ENCODE measurements around the gene ZNF423.
"Not testable (repeated sequence)": the region's sequence is repeated elsewhere in the genome, so short reads cannot be mapped to it uniquely, and the experiment has no call there.

ZNF423 gene

GRCh38 chr16:49575346-49576172, 280.4 kb downstream of the ZNF423 start:
- no peak for DNase-seq

- DNase-seq, result no peak
Measured at GRCh38 chr16:49574826-49575225, 281.1 kb downstream of the ZNF423 start.

- no peak for DNase-seq
Measured at GRCh38 chr16:49567950-49568349, 288.0 kb downstream of the ZNF423 start.

- DNase-seq, result no peak
Measured at GRCh38 chr16:49566432-49566831, 289.5 kb downstream of the ZNF423 start.

- no peak for DNase-seq
Measured at GRCh38 chr16:49564496-49565229, 291.2 kb downstream of the ZNF423 start.

GRCh38 chr16:49563666-49564065, 292.2 kb downstream of the ZNF423 start:
- DNase-seq, result no peak

GRCh38 chr16:49562894-49563293, 293.0 kb downstream of the ZNF423 start:
- DNase-seq, result not testable (repeated sequence)

GRCh38 chr16:49562228-49562627, 293.7 kb downstream of the ZNF423 start:
- DNase-seq, result peak in 1 of 3 experiments; percentile 10

- no peak for DNase-seq
Measured at GRCh38 chr16:49560004-49560830, 295.7 kb downstream of the ZNF423 start.

GRCh38 chr16:49559242-49559641, 296.7 kb downstream of the ZNF423 start:
- no peak for DNase-seq

GRCh38 chr16:49558451-49558850, 297.5 kb downstream of the ZNF423 start:
- DNase-seq, result no peak

- DNase-seq, result peak; percentile 65 to 93 (median 83)
Measured at GRCh38 chr16:49556606-49557446, 299.1 kb downstream of the ZNF423 start.

GRCh38 chr16:49556249-49556605, 299.7 kb downstream of the ZNF423 start:
- DNase-seq, result peak in 1 of 3 experiments; percentile 21

GRCh38 chr16:49554681-49555080, 301.2 kb downstream of the ZNF423 start:
- no peak for DNase-seq

GRCh38 chr16:49552313-49552928, 303.5 kb downstream of the ZNF423 start:
- DNase-seq, result no peak

GRCh38 chr16:49550666-49551065, 305.2 kb downstream of the ZNF423 start:
- DNase-seq, result no peak

- no peak for DNase-seq
Measured at GRCh38 chr16:49550140-49550539, 305.8 kb downstream of the ZNF423 start.

- peak in 2 of 3 experiments; percentile 43 to 85 for DNase-seq
Measured at GRCh38 chr16:49548325-49548970, 307.5 kb downstream of the ZNF423 start.

GRCh38 chr16:49547448-49547847, 308.5 kb downstream of the ZNF423 start:
- DNase-seq, result peak; percentile 64 to 94 (median 76)

- DNase-seq, result no peak
Measured at GRCh38 chr16:49546735-49547134, 309.2 kb downstream of the ZNF423 start.

Data from NCI-H1417 (cell line).